ENCODE measurements around the gene MFSD2A.

DNA sequence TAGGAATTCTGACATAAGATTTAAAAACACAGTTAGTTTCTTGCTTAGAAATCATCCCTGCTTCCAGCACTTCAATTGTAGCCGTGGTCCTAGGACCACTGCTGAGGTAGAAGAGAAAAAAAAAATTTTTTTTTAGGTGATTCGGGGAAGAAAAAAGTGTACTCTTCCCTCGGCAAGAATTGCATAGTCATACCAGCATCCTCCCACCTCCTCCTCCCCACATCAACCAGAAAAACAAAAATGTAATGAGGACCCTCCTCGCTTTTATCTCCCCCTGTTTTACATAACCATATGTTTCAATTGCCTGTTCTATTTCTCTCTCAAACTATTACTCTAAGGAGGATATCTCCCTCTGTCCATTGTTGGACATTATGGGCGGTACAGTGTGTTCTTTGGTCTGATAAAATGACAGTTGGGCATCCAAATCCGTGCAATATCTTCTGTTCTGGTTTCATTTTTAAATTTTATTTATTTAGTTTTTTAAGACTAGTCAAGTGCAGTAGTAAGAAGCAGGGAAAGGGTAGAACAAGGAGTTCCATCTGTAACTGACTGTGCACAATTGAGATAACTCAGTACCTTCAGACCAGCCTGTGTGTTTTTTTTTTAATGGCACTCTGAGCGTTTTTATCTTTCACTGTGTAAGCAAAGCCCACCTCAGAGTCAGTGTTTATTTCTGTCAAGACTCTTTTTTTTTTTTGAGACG is 10.4 kb upstream of the MFSD2A start:
- TF ChIP-seq, protein P1, sequence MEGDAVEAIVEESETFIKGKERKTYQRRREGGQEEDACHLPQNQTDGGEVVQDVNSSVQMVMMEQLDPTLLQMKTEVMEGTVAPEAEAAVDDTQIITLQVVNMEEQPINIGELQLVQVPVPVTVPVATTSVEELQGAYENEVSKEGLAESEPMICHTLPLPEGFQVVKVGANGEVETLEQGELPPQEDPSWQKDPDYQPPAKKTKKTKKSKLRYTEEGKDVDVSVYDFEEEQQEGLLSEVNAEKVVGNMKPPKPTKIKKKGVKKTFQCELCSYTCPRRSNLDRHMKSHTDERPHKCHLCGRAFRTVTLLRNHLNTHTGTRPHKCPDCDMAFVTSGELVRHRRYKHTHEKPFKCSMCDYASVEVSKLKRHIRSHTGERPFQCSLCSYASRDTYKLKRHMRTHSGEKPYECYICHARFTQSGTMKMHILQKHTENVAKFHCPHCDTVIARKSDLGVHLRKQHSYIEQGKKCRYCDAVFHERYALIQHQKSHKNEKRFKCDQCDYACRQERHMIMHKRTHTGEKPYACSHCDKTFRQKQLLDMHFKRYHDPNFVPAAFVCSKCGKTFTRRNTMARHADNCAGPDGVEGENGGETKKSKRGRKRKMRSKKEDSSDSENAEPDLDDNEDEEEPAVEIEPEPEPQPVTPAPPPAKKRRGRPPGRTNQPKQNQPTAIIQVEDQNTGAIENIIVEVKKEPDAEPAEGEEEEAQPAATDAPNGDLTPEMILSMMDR (IDR thresholded peaks at IDR 0.05): no peak
- TF ChIP-seq POLR2A (IDR thresholded peaks at IDR 0.05): no peak

All from Peyer's patch (tissue), 4 donors.